SKM-1 (cell line): Measurements from ENCODE around the gene NR1I3.

Experiments used
- DNase-seq: peaks from one replicate; lab custom pipeline; 2025; ENCODE audit not compliant: unreplicated experiment; lab: John Stamatoyannopoulos, UW

Gene NR1I3

DNA sequence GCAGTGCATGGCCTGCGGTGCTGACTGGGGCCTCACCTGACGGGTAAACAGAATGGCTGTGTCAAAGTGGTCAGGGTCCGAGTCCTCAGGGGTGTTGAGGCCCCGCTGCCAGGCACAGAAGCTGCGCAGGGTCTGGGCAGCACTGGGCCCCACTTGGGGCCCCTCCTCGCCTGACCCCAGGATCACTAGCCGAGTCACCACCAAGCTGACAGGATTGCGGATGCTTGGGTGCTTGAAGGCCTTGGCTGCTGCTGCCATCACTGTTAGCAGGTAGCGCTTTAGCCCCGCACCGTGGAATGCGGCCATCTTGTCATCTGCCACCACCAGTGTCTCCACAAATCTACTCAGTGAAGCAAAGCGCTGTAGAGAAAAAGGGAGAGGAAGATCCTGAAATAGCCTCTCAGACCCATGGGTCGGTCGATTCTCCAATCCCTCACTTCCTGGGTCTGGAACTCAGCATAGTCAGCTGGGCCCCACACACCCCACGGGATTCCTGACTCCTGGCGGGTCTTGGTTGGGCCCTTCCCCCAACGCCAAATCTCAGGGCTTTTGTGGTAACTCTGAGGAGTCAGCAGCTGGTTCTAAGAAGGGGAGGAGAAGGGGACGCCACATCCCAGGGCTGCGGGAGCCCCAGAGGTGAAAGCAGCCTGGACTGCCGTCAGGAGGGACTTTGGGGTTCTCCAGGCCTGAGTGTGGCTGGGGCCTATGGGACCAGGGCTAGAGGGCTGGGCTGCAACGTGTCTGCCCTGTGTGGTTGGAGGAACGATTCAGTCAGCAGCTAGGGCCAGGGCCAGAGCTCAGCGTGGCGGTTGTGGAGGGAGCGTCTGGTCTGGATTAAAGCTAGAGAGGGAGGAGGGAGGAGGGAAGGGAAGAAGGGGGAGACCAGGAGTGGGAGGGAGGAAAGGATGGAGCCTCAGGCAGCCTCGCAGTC lies 41.2 kb downstream of the NR1I3 start:
- no peak for DNase-seq

DNA sequence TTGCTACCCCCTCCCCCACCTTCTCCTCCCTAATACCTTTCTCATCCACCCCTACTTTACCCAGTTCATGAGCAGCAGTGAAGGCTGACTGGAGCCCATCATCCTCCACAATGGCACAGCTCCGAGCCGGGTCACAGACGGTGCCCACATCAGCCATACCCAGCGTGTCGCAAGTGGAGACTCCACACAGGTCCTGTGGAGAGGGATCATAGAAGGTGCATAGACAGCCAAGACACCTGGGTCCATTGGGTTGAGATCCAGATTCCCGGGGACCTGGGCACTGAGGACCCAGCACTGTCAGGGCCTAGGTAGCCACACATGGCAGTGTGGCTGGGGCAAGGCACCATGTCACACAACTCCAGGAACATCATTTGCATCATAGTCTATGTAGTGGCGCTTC lies 41.9 kb downstream of the NR1I3 start:
- no peak for DNase-seq

DNA sequence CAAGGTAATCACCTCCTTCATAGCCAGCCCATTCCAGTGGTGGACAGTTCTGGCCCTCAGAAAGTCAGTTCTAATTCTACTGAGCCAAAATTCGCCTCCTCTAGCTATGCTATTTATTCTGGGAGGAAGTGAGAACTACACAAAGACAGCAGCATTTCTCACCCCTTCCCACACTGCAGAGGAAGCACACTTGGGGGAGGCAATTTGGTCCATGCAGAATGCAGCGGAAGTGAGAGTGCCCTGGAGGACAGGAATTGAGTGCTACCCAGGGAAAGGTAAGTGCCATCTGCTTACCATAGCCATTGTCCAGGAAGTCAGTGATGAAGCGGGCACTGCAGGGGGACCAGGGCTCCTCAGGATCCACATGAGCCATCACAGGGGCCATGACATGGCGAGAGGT lies 42.8 kb downstream of the NR1I3 start:
- DNase-seq = no peak

DNA sequence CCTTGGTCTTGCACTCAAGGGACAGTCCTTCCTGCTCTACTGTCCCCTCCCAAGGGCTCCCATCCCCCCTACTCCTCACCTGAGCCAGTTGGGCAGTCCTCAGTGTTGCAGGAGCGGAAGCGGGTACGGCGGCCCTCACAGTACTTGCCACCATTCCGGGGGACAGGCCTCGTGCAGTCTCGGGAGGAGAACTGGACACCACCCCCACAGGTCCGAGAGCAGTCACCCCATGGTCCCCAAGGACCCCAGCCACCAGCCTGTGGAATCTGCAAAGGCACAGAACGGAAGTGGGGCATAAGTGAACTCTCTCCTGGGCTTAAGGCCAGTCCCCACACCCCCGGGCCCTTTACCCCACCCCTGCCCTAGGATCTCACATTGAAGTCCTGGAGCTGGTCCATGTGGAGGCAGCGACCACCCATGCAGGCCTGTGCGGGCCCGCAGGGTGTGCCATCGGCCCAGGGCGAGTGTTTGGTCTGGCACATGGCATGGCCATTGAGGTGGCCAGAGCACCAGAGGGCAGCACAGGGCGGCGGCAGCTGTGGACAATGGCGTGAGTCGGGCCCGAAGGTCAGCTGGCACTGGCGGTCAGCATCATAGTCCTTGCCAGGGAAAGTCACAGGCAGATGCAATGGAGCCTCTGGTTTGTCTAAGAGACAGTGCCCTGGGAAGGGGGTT lies 44.3 kb downstream of the NR1I3 start:
- DNase-seq = no peak

DNA sequence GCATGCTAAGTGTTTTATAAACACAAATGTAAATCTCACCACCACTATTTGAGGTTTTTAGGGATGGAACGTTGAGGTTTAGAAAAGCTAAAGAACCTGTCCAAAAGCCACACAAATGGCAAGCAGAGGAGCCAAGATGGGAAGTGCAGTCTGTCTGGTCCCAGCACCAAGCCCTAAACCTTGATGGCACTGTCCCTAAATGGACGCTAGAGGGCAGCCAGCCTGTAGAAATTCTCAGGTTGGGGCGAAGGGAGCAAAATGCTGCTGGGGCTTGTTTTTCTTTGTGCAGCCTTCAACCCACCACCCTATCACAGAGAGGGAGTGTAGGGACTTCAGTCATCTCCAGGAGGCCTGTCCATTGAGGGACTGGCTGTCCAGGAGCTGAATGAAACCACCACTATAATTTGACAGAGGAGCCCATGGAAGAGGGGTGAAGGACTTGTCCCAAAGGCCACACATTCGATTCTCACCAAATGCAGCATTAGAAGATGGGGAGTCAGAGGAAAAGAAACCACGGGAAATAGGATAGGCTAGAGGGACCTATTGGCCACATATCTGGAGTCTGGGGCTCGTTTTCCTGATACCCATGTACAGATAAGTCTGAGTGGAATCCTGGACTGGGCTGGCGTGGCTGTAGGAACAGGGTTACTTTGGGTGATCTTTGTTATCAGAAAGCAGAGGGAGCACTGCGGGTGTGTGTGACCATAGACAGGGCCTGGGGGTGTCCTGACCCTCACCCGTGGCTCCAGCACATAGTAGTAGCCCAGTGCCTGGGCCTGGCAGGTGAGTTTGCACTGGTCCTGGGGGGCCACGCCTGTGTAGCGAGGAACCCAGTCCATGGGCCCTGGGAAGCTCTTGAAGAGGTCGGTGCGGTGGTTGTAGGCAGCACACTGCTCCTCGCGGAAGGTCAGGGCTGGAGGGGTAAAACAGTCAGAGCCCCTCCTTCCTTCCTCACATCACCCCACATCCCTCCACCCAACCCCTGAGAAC lies 45.2 kb downstream of the NR1I3 start:
- DNase-seq = peak; percentile 88

DNA sequence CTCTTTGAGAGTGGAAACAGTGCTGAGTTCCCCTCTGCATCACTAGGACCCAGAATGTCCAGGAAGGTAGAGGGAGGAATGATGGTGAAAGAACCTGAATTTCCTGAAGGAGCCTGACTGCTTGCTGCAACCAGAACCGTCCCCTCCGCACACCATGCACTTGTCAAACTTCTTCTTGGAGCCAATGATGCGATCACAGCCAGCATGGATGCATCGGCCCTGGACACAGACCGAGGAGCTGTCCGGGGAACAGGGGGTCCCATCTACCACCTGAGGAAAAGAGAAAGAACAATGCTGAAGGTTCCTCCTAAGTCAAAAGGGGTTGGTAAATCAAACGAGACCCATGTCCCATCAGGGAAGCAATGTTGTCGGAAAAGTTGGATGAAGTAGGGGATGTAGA lies 46.0 kb downstream of the NR1I3 start:
- no peak for DNase-seq

DNA sequence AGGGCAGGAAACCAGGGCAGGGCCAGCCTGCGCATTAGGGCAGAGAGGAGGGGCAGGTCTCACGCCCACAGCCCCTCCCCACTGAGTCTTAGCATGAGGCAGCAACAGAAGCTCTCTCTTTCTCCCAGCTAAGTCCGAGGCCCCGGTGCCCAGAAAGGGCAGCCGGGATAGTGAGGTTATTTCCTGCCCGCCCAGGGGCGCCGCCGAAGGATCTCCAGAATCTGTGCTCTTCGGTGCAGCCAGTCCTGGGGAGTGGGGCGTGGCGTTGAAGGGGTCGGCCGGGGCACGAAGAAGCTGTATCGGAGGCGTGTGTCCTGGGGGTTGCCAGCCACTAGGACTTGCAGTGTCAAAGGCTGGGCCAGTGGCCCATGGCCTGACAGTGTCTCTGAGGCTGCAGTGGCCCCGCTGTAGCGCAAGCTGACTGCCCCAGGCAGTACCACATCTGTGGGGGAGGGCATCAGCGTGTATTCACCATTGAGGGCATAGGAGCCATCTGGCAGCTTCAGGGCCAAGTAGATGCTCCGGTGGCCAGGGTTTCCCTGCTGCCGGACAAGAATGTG lies 47.0 kb downstream of the NR1I3 start:
- DNase-seq = no peak

DNA sequence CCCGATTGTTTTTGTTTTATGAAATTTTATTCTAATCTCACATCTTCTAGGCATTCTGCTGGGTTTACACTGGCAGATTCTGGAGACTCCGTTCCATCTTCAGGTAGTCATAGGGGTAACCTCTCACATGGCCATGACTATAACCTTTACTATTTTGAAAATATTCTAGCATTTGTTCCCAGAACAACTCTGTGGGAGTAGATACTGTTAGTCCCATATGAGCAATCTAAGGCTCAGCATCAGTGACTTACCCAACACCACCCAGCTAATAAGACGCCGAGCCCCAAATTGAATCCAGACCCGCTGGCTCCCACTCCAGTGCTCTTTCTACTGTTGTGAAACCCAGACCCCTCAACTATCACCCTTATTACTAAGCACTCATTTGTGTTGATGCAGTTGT lies 49.0 kb downstream of the NR1I3 start:
- no peak for DNase-seq

DNA sequence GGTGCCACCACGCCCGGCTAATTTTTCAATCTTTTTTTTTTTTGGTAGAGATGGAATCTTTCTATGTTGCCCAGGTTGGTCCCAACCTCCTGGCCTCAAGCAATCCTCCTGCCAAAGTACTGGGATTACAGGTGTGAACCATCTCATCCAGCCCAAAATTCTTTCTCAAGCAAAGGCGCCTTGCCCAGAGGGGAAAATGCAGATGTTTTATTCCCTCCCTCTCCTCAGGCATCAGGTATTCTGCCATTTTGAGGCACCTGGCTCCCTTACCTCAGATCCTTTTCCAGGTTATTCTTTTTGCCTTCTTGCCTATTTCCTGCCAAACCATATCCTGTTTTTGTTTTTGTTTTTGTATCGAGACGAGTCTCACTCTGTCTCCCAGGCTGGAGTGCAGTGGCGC lies 49.6 kb downstream of the NR1I3 start:
- no peak for DNase-seq

DNA sequence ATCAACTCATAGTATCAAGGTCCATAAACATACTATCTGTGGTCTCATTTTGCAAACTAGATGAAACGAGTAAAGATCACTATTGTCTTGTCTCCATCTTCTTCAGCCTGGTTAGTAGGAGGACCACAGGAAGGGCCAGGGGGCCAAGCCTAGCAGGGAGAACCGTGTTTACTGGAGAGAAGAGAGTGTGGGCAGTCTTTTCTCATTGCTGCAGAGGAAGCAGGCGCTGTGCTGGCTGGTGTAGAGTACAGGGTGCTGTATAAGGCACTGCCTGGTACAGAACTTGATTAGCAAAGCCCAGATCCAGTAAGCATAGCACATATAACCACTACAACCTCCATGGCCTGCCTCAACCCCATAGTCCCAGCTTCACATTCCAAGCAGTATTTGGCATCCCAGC lies 50.7 kb downstream of the NR1I3 start:
- no peak for DNase-seq

DNA sequence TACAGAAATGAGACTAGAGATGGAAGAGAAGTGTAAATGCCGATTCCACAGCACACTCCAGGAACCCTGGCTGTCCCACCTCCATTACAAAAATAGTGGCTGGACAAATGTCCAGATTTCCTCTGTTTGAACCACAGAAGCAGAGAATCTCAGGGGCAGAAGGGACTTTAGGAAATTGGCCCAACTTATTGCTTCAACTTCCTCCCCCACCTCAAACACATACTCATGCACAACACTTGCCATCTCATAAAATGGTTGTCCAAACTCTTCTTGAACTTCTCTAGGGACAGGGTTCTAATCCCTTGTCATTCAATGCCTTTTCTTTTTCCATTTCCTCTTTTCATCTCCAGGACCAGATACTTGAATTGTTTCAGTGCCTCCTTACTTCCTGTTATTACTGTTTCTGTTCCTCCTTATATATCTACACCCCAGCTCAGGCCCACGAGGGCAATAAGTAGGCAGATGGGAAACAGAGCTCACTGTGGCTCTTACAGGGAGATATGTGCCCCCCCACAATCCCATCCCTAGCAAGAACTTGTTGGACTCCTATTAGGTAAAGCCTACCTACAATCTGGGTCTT lies 52.2 kb downstream of the NR1I3 start:
- DNase-seq = peak; percentile 99

DNA sequence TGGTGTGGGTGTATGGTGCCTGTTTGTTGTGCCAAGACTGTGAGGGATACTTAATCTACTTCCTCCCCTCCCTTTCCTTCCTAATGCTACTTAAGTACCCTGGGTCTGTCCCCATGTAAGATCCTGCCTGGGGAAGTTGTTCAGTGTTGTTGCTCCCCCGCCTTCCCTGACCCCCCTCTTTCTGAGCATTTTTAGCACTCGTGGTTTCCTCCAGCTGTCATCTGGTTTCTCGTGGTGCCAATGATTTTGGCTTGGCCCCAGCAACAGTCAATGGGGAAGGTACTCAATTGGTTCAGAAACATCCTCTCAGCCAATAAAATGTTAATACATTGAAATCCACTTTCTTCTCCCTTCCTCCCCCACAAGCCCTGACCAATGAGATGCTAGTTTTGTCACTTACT lies 52.7 kb downstream of the NR1I3 start:
- peak; percentile 99 for DNase-seq

DNA sequence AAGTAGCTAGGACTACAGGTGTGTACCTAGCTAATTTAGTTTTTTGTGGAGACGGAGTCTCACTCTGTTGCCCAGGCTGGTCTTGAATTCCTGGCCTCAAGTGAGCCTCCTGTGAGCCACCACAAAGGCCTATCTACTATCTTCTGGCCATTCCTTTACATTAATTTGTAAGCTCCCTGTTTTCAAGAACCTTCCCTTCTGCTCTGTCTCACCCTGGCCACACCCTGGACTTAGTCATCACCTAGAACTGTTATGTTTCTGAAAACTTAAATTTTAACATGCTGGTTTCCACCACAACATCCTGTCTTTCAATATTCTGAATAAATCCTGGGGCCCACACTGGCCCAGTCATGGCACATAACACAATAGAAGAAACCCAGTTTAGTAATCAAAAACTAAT lies 55.8 kb downstream of the NR1I3 start:
- DNase-seq = no peak

DNA sequence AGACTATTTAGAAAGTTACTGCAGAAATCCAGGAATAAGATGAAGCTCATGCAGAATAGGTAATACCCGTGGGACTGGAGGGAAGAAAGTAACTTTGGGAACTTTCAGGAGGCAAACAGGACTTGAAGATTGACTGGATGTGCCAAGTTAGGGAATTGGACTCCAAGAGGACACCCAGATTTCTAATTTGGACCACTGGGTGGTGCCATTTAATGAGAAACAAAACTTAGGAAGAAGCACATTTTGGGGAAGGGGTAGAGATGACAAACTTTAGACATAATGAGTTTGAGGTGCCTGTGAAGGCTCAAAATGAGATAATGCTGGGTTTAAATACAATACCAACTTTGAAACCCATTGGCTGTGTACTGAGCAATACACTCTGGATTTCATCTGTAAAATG lies 57.4 kb downstream of the NR1I3 start:
- no peak for DNase-seq

DNA sequence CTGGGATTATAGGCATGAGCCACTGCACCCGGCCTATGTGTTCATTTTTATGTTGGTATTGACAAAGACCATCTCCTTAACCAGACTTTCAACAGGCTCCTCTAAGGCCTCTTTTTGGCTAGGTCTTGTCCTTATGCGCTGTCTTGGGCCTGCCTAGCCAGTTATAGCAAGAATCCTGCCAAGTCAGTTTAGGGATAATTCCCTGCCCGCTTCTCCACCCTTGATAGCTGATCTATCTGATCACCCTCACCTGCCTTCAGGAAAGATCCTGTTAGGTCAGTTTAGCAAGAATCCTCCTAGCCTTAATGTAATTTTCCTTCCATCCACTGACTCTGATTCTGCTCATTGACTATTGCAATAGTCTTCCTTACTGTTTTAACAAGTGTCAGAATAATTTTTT lies 58.3 kb downstream of the NR1I3 start:
- DNase-seq = no peak
